HepG2 (cell line): Measurements from ENCODE around the gene CIAO2B. TPM values are rescaled to one million over a fixed set of nuclear protein-coding genes. Genes with fewer than 3 reads are reported as not detected.

Experiments used
- ATM ChIP-seq: fragments of 450-650 bp; IDR thresholded peaks from 2 replicates; pipeline ENCODE4 v1.7.1; 2017; ENCODE audit warnings: mild to moderate bottlenecking, borderline replicate concordance
- GPN1 ChIP-seq: sonication (generic); formaldehyde crosslinking; IDR thresholded peaks from 2 replicates; pipeline ENCODE4 v1.5.1; 2020; ENCODE audit warnings: missing genetic modification reagents, borderline replicate concordance
- KMT2B ChIP-seq: IDR thresholded peaks from 2 replicates; pipeline ENCODE4 v1.6.1; 2016; ENCODE audit warnings: missing genetic modification reagents, missing compliant biosample characterization
- NFYB ChIP-seq: sonication (generic); formaldehyde crosslinking; IDR thresholded peaks from 2 replicates; pipeline ENCODE4 v1.4.0; 2020; ENCODE audit warnings: missing genetic modification reagents
- NRL ChIP-seq: sonication (generic); formaldehyde crosslinking; IDR thresholded peaks from 2 replicates; pipeline ENCODE4 v1.5.0; 2020; ENCODE audit warnings: missing genetic modification reagents, mild to moderate bottlenecking, moderate library complexity, borderline replicate concordance
- PPARG ChIP-seq: conservative IDR thresholded peaks from 2 replicates; pipeline ENCODE4 v1.6.1; 2016; ENCODE audit warnings: missing biosample characterization, missing genetic modification reagents
- RARA ChIP-seq: IDR thresholded peaks from 2 replicates; pipeline ENCODE4 v1.6.1; 2016; ENCODE audit warnings: missing genetic modification reagents, missing compliant biosample characterization
- SAFB2 ChIP-seq: sonication (generic); formaldehyde crosslinking; IDR thresholded peaks from 2 replicates; pipeline ENCODE4 v1.5.1; 2020; ENCODE audit warnings: missing genetic modification reagents, low read depth, mild to moderate bottlenecking, borderline replicate concordance
- XRCC5 ChIP-seq: fragments of 200-400 bp; formaldehyde crosslinking; optimal IDR thresholded peaks from 2 replicates; pipeline ENCODE3; 2017; ENCODE audit warnings: mild to moderate bottlenecking, low read length
- ZBTB49 ChIP-seq: sonication (generic); formaldehyde crosslinking; IDR thresholded peaks from 2 replicates; pipeline ENCODE4 v1.4.0; 2020; ENCODE audit warnings: missing genetic modification reagents, borderline replicate concordance
- ZFX ChIP-seq: sonication (generic); formaldehyde crosslinking; IDR thresholded peaks from 2 replicates; pipeline ENCODE4 v1.4.0; 2020; ENCODE audit warnings: mild to moderate bottlenecking, low read depth, missing genetic modification reagents, moderate library complexity
- ZMYM2 ChIP-seq: sonication (generic); formaldehyde crosslinking; IDR thresholded peaks from 2 replicates; pipeline ENCODE4 v1.8.0; 2022; ENCODE audit warnings: mild to moderate bottlenecking, missing genetic modification reagents
- ZNF510 ChIP-seq: sonication (generic); formaldehyde crosslinking; IDR thresholded peaks from 2 replicates; pipeline ENCODE4 v1.4.0; 2020; ENCODE audit warnings: low read depth, mild to moderate bottlenecking, missing genetic modification reagents
- ZNF557 ChIP-seq: sonication (generic); formaldehyde crosslinking; IDR thresholded peaks from 2 replicates; pipeline ENCODE4 v1.4.0; 2020; ENCODE audit warnings: missing genetic modification reagents
- ZNF567 ChIP-seq: sonication (generic); formaldehyde crosslinking; IDR thresholded peaks from 2 replicates; pipeline ENCODE4 v1.8.1; 2023; ENCODE audit warnings: mild to moderate bottlenecking, missing genetic modification reagents, borderline replicate concordance
- ZNF713 ChIP-seq: sonication (generic); formaldehyde crosslinking; IDR thresholded peaks from 2 replicates; pipeline ENCODE4 v1.4.0; 2020; ENCODE audit warnings: mild to moderate bottlenecking, missing genetic modification reagents
- ZNF768 ChIP-seq: sonication (generic); formaldehyde crosslinking; IDR thresholded peaks from 2 replicates; pipeline ENCODE4 v1.4.0; 2020; ENCODE audit warnings: missing genetic modification reagents
- ZNF777 ChIP-seq: sonication (generic); formaldehyde crosslinking; IDR thresholded peaks from 2 replicates; pipeline ENCODE4 v1.4.0; 2020; ENCODE audit warnings: missing genetic modification reagents
- ZNF784 ChIP-seq: sonication (generic); formaldehyde crosslinking; IDR thresholded peaks from 2 replicates; pipeline ENCODE4 v1.5.1; 2020; ENCODE audit warnings: missing genetic modification reagents, mild to moderate bottlenecking, borderline replicate concordance
- polyA plus RNA-seq, 8 experiments: library from polyadenylated mRNA; depleted of rRNA in 3 of 8; stranded (reverse) in 7 of 8; unstranded in 1 of 8; fragments of >200 nt; fragmentation: Illumina TruSeq in 4 of 8; extraction: Trizol in 4 of 8; gene quantifications; 2 replicates each; pipeline versions ENCODE4 v1.2.1 to v1.2.3, GENCODE V29; 2011 to 2016; ENCODE audit warnings: low read depth in 4 of 8, missing spikeins in 1 of 8, mixed read lengths in 1 of 8; ENCODE audit not compliant: insufficient read depth in 1 of 8
- total RNA-seq, 5 experiments: library from RNA; depleted of rRNA; stranded (reverse); fragments of >200 nt; fragmentation: Illumina TruSeq; extraction: Trizol; gene quantifications; 2 replicates each; pipeline ENCODE4 v1.2.3, GENCODE V29; 2016; ENCODE audit warnings: low read depth in 1 of 5
- TF ChIP-seq, protein P1 (sequence below): IDR thresholded peaks from 2 replicates; pipeline ENCODE4 v1.6.1; 2016
- TF ChIP-seq, protein P2 (sequence below): IDR thresholded peaks from 2 replicates; pipeline ENCODE4 v1.6.1; 2016; ENCODE audit warnings: missing compliant biosample characterization, missing genetic modification reagents, borderline replicate concordance
- TF ChIP-seq, protein P3 (sequence below): sonication (generic); formaldehyde crosslinking; IDR thresholded peaks from 2 replicates; pipeline ENCODE4 v1.5.0; 2020; ENCODE audit warnings: missing genetic modification reagents

CIAO2B gene
- total and polyA plus RNA-seq, 2 of the 13 experiments (the other 11 are each of a cell fraction or from before 2014, with no cell fraction given), result 157 to 293 TPM

GRCh38 chr16:66936462-66936861, 2.3 kb upstream of the CIAO2B start (continued):
- TF ChIP-seq RARA (CRISPR knock-in tag), result no peak
- TF ChIP-seq, protein P1, sequence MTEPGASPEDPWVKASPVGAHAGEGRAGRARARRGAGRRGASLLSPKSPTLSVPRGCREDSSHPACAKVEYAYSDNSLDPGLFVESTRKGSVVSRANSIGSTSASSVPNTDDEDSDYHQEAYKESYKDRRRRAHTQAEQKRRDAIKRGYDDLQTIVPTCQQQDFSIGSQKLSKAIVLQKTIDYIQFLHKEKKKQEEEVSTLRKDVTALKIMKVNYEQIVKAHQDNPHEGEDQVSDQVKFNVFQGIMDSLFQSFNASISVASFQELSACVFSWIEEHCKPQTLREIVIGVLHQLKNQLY (CRISPR knock-in tag), result no peak
- TF ChIP-seq ZNF784 (CRISPR knock-in tag), result no peak
- no peak for TF ChIP-seq NFYB
- peak; percentile 1; the same call in 1 of the 2 replicates for TF ChIP-seq ZFX (CRISPR knock-in tag)
- TF ChIP-seq ZNF713 (CRISPR knock-in tag), result no peak
- TF ChIP-seq ZNF510 (CRISPR knock-in tag), result no peak
- TF ChIP-seq PPARG, result peak; percentile 43; the same call in 1 of the 2 replicates
- TF ChIP-seq ZNF768 (CRISPR knock-in tag), result no peak
- 0 out of 2 replicates have a peak, but pooled peaks have one; percentile 26 for TF ChIP-seq ZMYM2
- no peak for TF ChIP-seq ATM
- no peak for TF ChIP-seq ZNF567
- TF ChIP-seq, protein P2, sequence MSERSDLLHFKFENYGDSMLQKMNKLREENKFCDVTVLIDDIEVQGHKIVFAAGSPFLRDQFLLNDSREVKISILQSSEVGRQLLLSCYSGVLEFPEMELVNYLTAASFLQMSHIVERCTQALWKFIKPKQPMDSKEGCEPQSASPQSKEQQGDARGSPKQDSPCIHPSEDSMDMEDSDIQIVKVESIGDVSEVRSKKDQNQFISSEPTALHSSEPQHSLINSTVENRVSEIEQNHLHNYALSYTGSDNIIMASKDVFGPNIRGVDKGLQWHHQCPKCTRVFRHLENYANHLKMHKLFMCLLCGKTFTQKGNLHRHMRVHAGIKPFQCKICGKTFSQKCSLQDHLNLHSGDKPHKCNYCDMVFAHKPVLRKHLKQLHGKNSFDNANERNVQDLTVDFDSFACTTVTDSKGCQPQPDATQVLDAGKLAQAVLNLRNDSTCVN (CRISPR knock-in tag), result no peak
- TF ChIP-seq ZBTB49 (CRISPR knock-in tag), result no peak
- no peak; the same call in 1 of the 2 replicates for TF ChIP-seq KMT2B
- TF ChIP-seq, protein P3, sequence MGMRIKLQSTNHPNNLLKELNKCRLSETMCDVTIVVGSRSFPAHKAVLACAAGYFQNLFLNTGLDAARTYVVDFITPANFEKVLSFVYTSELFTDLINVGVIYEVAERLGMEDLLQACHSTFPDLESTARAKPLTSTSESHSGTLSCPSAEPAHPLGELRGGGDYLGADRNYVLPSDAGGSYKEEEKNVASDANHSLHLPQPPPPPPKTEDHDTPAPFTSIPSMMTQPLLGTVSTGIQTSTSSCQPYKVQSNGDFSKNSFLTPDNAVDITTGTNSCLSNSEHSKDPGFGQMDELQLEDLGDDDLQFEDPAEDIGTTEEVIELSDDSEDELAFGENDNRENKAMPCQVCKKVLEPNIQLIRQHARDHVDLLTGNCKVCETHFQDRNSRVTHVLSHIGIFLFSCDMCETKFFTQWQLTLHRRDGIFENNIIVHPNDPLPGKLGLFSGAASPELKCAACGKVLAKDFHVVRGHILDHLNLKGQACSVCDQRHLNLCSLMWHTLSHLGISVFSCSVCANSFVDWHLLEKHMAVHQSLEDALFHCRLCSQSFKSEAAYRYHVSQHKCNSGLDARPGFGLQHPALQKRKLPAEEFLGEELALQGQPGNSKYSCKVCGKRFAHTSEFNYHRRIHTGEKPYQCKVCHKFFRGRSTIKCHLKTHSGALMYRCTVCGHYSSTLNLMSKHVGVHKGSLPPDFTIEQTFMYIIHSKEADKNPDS (CRISPR knock-in tag), result no peak
- no peak for TF ChIP-seq SAFB2 (CRISPR knock-in tag)
- TF ChIP-seq ZNF557, result no peak
- no peak for TF ChIP-seq GPN1 (CRISPR knock-in tag)
- TF ChIP-seq ZNF777, result no peak
- TF ChIP-seq XRCC5, result no peak
- TF ChIP-seq NRL (CRISPR knock-in tag), result no peak
